Pancreas (tissue), 10 donors: ENCODE results near the gene GGT1. TPM values are rescaled to one million over a fixed set of nuclear protein-coding genes. Genes with fewer than 3 reads are reported as not detected.
"Not testable (repeated sequence)": the region's sequence is repeated elsewhere in the genome, so short reads cannot be mapped to it uniquely, and the experiment has no call there.

Experiments
- ATAC-seq, 4 donors: fragments of 200-7000 bp; cut with Tn5 transposase; one replicate each; pipeline versions ENCODE4 v1.8.0 to v1.9.1; 2020; ENCODE audit warnings: mild to moderate bottlenecking in 4 of 4, moderate library complexity in 4 of 4
- DNase-seq, 6 donors: peaks; one replicate each; pipeline ENCODE4 v3.0.0-alpha.2; 2020
- FAIRE-seq: peaks from 2 replicates; lab custom pipeline; 2012; peaks lifted over from hg19 to GRCh38; lab: Jason Lieb, UNC
- H3K27ac ChIP-seq, 4 donors: fragments of 200-600 bp; sonication (generic); 1 replicate in 3 of 4; 2 replicates in 1 of 4; pipeline versions ENCODE4 v1.5.0 to v1.8.0; 2020
- H3K27me3 ChIP-seq, 4 donors: fragments of 200-600 bp; one replicate each; pipeline ENCODE4 v1.8.0; 2021
- H3K36me3 ChIP-seq, 3 donors: fragments of 200-600 bp; sonication (generic) in 1 of 3; one replicate each; pipeline versions ENCODE4 v1.5.0 to v1.8.0; 2020 to 2021
- H3K4me1 ChIP-seq, 3 donors: fragments of 200-600 bp; one replicate each; pipeline ENCODE4 v1.8.0; 2021
- H3K4me3 ChIP-seq, 4 donors: fragments of 200-600 bp; sonication (generic) in 2 of 4; one replicate each; pipeline versions ENCODE4 v1.5.0 to v1.8.0; 2020 to 2021
- H3K9me3 ChIP-seq, 4 donors: fragments of 200-600 bp; one replicate each; pipeline ENCODE4 v1.8.0; 2021
- WGBS, 2 donors: extraction: QIAGEN DNeasy Blood & Tissue Kit; methylation state at CpG; one replicate each; pipeline ENCODE4 v1.1.7; 2013; 5-methylcytosine and 5-hydroxymethylcytosine counted together
- intact Hi-C, 3 donors: fragments of 100-400 bp; cut with DNase I; formaldehyde crosslinking; loops; one replicate each; pipeline versions ENCODE4 v1.11.1 to v1.14.2; 2022
- polyA plus RNA-seq, 2 donors: library from polyadenylated mRNA; stranded (reverse); fragments of 200-250 nt; gene quantifications; one replicate each; pipeline ENCODE4 v1.2.3, GENCODE V29; 2013
- total RNA-seq, 6 donors: library from RNA; stranded (reverse); fragmentation: NEBNext Ultra II Directional in 4 of 6; extraction: Animal tissue kit (Norgen Biotek cat#: 25700) in 4 of 6; gene quantifications; one replicate each; pipeline versions ENCODE4 v1.2.1 to v1.2.4, GENCODE V29; 2021 to 2023
- TF ChIP-seq, protein P1 (sequence below), 4 donors: fragments of 200-600 bp; sonication (generic) in 3 of 4; IDR thresholded peaks; one replicate each; pipeline versions ENCODE4 v1.5.0 to v1.8.0; 2021; ENCODE audit warnings: antibody characterized with exemption in 4 of 4
- donor health status: healthy with polysubstance abuse.
- donor health status: DM: no; HTN: no; CAD: no; lungs with moderate emphysema.
- donor health status: DM: no; HTN: no; CAD: no.
- donor health status: control.
- donor health status: control.
- donor health status: Bipolar disorder and iron deficiency.
- donor health status: DM: yes; HTN: yes; CAD: no.
- donor health status: DM: no; HTN: no; CAD: no.
- donor health status: DM: no; HTN: no; CAD: no.
- donor health status: DM: yes; HTN: yes; CAD: no.

The GGT1 gene
- total and polyA plus RNA-seq, 8 donors, result 23.5 to 195 (median 52.4) TPM

DNA sequence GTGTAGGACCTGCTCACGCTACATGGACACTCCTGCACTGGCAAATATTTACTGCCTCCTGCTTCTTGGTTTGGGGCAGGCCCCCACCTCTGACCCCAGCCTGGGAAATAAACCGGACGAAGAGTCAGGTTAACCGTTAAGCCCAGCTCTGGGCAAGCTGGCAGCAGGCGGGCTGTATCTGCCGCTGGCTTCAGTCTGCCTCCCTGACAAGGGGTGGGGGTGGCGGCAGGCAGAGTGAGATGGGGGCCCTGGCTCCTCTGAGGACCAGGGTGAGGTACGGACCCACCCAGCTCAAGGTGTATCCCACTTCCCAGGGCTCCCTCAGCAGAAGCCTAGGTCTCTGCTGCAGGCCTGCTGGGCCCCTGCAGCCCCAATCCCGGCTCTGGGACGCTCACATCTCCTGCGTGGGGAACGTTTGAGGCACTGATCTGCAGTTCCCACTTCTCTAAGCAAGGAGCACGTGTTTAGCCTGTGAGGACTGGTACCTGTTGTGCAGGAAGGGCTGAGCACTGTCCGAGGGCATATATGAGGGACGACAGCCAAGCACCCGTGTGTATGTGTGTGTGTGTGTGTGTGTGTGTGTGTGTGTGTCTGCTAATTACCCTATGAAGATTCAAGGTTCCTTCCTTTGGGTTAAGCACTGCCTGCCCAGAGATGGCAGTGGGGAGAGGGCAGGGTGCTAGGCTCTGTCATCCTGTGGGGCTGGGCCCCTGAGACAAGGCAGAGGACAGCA lies 9.0 kb upstream of the GGT1 start:
- Histone ChIP-seq H3K36me3 (peaks cover 0 to 4% (median 0%) of the 10 kb centered on the region in 3 donors), H3K9me3 (no peaks in the 10 kb centered on the region), H3K27ac (peak overlapping the region in 3 of 4 donors; percentile 45 to 66 (median 53)), H3K4me1 (peaks cover 9 to 16% (median 9%) of the 10 kb centered on the region in 3 donors), H3K27me3 (no peaks in the 10 kb centered on the region), H3K4me3 (no peak overlapping the region)
- intact Hi-C loops, result no loop called here
- 31 to 40% methylated on average over 16 of the region's 16 CpGs for WGBS, 2 donors
- peak; percentile 18 to 46 (median 33) for ATAC-seq
- peak in 2 of 6 donors; percentile 27 to 54 for DNase-seq
- TF ChIP-seq, protein P1, sequence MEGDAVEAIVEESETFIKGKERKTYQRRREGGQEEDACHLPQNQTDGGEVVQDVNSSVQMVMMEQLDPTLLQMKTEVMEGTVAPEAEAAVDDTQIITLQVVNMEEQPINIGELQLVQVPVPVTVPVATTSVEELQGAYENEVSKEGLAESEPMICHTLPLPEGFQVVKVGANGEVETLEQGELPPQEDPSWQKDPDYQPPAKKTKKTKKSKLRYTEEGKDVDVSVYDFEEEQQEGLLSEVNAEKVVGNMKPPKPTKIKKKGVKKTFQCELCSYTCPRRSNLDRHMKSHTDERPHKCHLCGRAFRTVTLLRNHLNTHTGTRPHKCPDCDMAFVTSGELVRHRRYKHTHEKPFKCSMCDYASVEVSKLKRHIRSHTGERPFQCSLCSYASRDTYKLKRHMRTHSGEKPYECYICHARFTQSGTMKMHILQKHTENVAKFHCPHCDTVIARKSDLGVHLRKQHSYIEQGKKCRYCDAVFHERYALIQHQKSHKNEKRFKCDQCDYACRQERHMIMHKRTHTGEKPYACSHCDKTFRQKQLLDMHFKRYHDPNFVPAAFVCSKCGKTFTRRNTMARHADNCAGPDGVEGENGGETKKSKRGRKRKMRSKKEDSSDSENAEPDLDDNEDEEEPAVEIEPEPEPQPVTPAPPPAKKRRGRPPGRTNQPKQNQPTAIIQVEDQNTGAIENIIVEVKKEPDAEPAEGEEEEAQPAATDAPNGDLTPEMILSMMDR (IDR thresholded peaks at IDR 0.05), result no peak
- no peak for FAIRE-seq

DNA sequence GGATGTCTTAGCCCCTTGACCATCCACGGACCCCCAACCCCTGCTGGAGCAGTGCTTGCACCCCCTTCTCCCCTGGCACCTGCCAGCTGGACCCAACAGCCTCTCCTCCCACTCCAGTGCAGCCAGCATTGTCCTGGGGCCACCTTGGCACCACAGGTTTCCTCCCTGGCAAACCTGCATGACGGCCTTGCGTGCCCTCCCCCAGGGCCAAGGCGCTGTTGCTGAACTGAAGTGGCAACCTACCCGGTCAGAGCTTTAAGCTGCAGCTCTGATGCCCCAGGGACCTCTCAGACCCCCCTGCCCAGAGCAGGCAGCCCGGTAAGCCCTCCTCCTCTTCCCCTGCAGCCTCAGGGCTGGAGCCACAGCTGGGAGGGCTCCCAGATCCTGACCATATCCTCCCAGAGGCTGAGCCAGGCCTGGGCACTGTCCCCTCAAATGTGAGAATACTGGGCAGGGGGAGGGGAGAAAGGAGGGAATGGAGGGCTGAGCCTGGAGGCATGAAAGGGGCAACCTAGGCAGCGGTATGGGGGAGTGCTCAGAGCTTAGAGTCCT lies 8.3 kb upstream of the GGT1 start:
- ATAC-seq (peak; percentile 5 to 46 (median 26)), FAIRE-seq (no peak), DNase-seq (peak in 3 of 6 donors; percentile 33 to 66 (median 61))
- Histone ChIP-seq H3K9me3 (no peaks in the 10 kb centered on the region), H3K4me1 (peaks cover 9 to 13% (median 9%) of the 10 kb centered on the region in 3 donors), H3K4me3 (no peak overlapping the region), H3K27ac (peak overlapping the region in 1 of 4 donors; percentile 41), H3K36me3 (no peaks in the 10 kb centered on the region), H3K27me3 (no peaks in the 10 kb centered on the region)
- WGBS, 2 donors, result 32 to 40% methylated on average over 7 of the region's 7 CpGs
- intact Hi-C loops, result no loop called here
- TF ChIP-seq, protein P1 (IDR thresholded peaks at IDR 0.05), result no peak

DNA sequence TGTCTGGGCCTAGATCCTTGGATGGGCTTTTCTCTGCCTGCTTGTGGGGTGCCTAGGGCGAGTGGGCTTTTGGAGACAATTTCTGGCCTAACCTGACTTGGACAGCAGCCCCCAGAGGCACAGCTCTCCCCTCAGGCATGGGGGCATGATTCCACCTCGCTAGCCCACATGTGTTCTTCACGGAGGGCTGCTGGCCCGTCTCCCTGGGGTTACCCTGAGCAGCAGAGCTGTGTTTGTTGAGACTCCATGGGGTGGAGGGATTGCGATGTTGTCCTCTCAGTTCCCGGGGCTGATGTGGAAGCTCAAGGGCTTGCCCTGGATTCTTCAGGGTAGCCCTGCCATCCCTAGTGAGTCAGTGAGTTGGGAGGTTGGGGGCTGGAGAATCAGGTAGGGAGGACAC lies 7.8 kb upstream of the GGT1 start:
- FAIRE-seq (no peak), ATAC-seq (no peak), DNase-seq (peak in 1 of 6 donors; percentile 53)
- H3K4me3 ChIP-seq, result no peak overlapping the region
- no peaks in the 10 kb centered on the region for H3K36me3 ChIP-seq
- H3K4me1 ChIP-seq, result peaks cover 9 to 13% (median 9%) of the 10 kb centered on the region in 3 donors
- no peaks in the 10 kb centered on the region for H3K27me3 ChIP-seq
- no peaks in the 10 kb centered on the region for H3K9me3 ChIP-seq
- H3K27ac ChIP-seq, result no peak overlapping the region
- intact Hi-C loops, result no loop called here
- TF ChIP-seq, protein P1 (IDR thresholded peaks at IDR 0.05), result no peak
- WGBS, 2 donors, result 92 to 95% methylated on average over 6 of the region's 6 CpGs

DNA sequence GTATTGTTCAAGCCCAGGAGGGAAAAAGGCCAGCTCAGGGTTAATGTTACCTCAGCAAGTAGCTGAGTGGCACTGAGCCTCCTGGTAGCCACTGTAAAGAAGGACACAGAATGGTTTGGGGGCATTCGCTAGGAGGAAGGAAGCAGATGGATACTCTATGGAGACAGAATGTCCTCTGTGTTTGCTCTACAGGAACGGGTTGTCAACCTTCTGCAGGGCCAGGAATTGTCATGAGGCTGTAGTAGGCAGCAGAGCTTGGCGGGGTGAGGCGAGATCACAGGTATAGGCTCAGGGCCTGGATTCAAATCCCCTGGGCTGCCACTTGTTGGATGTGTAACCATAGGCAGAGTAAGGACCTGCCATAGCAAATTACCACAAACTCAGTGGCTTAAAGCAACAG lies 7.1 kb upstream of the GGT1 start:
- Histone ChIP-seq H3K9me3 (no peaks in the 10 kb centered on the region), H3K36me3 (no peaks in the 10 kb centered on the region), H3K4me3 (no peak overlapping the region), H3K27ac (no peak overlapping the region), H3K27me3 (no peaks in the 10 kb centered on the region), H3K4me1 (peaks cover 9 to 13% (median 12%) of the 10 kb centered on the region in 3 donors)
- intact Hi-C loops, result no loop called here
- ATAC-seq (no peak), DNase-seq (no peak), FAIRE-seq (no peak)
- 93 to 94% methylated on average over 4 of the region's 4 CpGs for WGBS, 2 donors
- TF ChIP-seq, protein P1 (IDR thresholded peaks at IDR 0.05), result no peak

DNA sequence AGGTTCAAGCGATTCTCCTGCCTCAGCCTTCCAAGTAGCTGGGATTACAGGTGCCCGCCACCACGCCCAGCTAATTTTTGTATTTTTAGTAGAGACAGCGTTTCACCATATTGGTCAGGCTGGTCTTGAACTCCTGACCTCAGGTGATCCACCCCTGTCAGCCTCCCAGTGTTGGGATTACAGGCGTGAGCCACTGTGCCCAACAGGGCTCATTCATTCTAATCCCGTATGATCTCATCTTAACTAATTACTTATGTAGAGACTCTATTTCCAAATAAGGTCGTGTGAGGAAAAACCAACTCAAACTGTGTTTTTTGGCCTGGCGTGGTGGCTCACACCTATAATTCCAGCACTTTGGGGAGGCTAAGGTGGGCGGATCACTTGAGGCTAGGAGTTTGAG lies 5.9 kb upstream of the GGT1 start:
- peaks cover 15 to 25% (median 22%) of the 10 kb centered on the region in 3 donors for H3K4me1 ChIP-seq
- 84 to 90% methylated on average over 9 of the region's 9 CpGs for WGBS, 2 donors
- intact Hi-C loops, result not testable (repeated sequence)

More for the DNA sequence above, 5.9 kb upstream of the GGT1 start:
- H3K36me3 ChIP-seq, DNase-seq, H3K9me3 ChIP-seq, H3K27ac ChIP-seq, H3K4me3 ChIP-seq, FAIRE-seq, H3K27me3 ChIP-seq, ATAC-seq: not testable (repeated sequence)
